Germinal center (tissue), 1 donor: ENCODE data around the gene GRIK5.
A peak's percentile ranks its signal among the peaks of the same experiment; 100 is the strongest.

Experiments
- DNase-seq: peaks from one replicate; pipeline ENCODE4 v3.0.0; 2012; ENCODE audit warnings: mixed read lengths, low spot score

The GRIK5 gene

GRCh38 chr19:41990615-41991014 lies 79.4 kb downstream of the GRIK5 start:
- no peak for DNase-seq

GRCh38 chr19:41990028-41990427 lies 80.0 kb downstream of the GRIK5 start:
- no peak for DNase-seq

- DNase-seq = no peak
Measured at GRCh38 chr19:41988947-41989346, 81.1 kb downstream of the GRIK5 start.

GRCh38 chr19:41987141-41987860 lies 82.7 kb downstream of the GRIK5 start:
- no peak for DNase-seq

- DNase-seq = no peak
Measured at GRCh38 chr19:41984961-41985360, 85.0 kb downstream of the GRIK5 start.

- no peak for DNase-seq
Measured at GRCh38 chr19:41981724-41982123, 88.3 kb downstream of the GRIK5 start.

- DNase-seq = no peak
Measured at GRCh38 chr19:41978470-41978869, 91.5 kb downstream of the GRIK5 start.

- no peak for DNase-seq
Measured at GRCh38 chr19:41977916-41978315, 92.1 kb downstream of the GRIK5 start.

- DNase-seq = no peak
Measured at GRCh38 chr19:41974652-41975051, 95.4 kb downstream of the GRIK5 start.

- DNase-seq = no peak
Measured at GRCh38 chr19:41971363-41971762, 98.6 kb downstream of the GRIK5 start.

- no peak for DNase-seq
Measured at GRCh38 chr19:41969772-41970458, 100.1 kb downstream of the GRIK5 start.

GRCh38 chr19:41968751-41969595 lies 101.0 kb downstream of the GRIK5 start:
- DNase-seq = no peak

GRCh38 chr19:41967054-41967783 lies 102.8 kb downstream of the GRIK5 start:
- DNase-seq = no peak

GRCh38 chr19:41965106-41965505 lies 104.9 kb downstream of the GRIK5 start:
- DNase-seq = no peak

- no peak for DNase-seq
Measured at GRCh38 chr19:41960973-41961372, 109.0 kb downstream of the GRIK5 start.

GRCh38 chr19:41959056-41960053 lies 110.7 kb downstream of the GRIK5 start, which contains the start of gene RABAC1:
Gene RABAC1 (minus strand): TSS chr19:41959321. CDS start chr19:41959292, 29 bp downstream.
- DNase-seq = peak; percentile 95

GRCh38 chr19:41958367-41959055 lies 111.5 kb downstream of the GRIK5 start:
- peak; percentile 87 for DNase-seq

GRCh38 chr19:41957838-41958366 lies 112.1 kb downstream of the GRIK5 start:
- DNase-seq = peak; percentile 73

- no peak for DNase-seq
Measured at GRCh38 chr19:41957161-41957837, 112.7 kb downstream of the GRIK5 start.
